Measurements from ENCODE around the gene RSAD2. TPM values are rescaled to one million over a fixed set of nuclear protein-coding genes. Genes with fewer than 3 reads are reported as not detected.

Gene RSAD2
- polyA plus RNA-seq, 1 donor (not counting 4 experiments of a cell fraction or from before 2014, with no cell fraction given): 1.7 TPM

- no peak overlapping the region for H3K9ac ChIP-seq (ENCODE audit: control insufficient read depth, extremely low read depth, insufficient read depth, low read length)
- H3K4me2 ChIP-seq (ENCODE audit: control insufficient read depth, extremely low read depth, insufficient read depth, low read depth, low read length): peak overlapping the region; percentile 70
- H3K27me3 ChIP-seq (ENCODE audit: control insufficient read depth, extremely low read depth, insufficient read depth, low read length): peaks cover 16% of the 10 kb centered on the region
- H3K4me3 ChIP-seq (ENCODE audit: control insufficient read depth in 2 of 3, extremely low read depth in 1 of 3, insufficient read depth in 2 of 3, low read depth in 1 of 3, low read length in 3 of 3): peak overlapping the region in 2 of 3 experiments; percentile 55 to 76
- no peaks in the 10 kb centered on the region for H3K9me1 ChIP-seq (ENCODE audit: control insufficient read depth, extremely low read depth, insufficient read depth, low read length)
- H3K79me2 ChIP-seq (ENCODE audit: control insufficient read depth, insufficient read depth, low read length): no peaks in the 10 kb centered on the region
- no peaks in the 10 kb centered on the region for H4K20me1 ChIP-seq (ENCODE audit: control insufficient read depth, extremely low read depth, insufficient read depth, low read length)
- H2AFZ ChIP-seq (ENCODE audit: control insufficient read depth, low read length): peak overlapping the region; percentile 43
- no peak for DNase-seq (ENCODE audit: low read depth, low spot score)
- H3K9me3 ChIP-seq (ENCODE audit: control insufficient read depth, low read depth, low read length): no peaks in the 10 kb centered on the region
- no peak for FAIRE-seq
- dilution Hi-C loops (cut with MboI; ENCODE audit: extremely low pct_ligation_motif_present, low sequenced_read_pairs): no loop called here
- no peaks in the 10 kb centered on the region for H3K36me3 ChIP-seq (ENCODE audit: control insufficient read depth in 2 of 2, extremely low read depth in 1 of 2, insufficient read depth in 2 of 2, low read length in 2 of 2)
- H3K27ac ChIP-seq (ENCODE audit: control insufficient read depth, insufficient read depth, low read length): no peak overlapping the region
- no peak for TF ChIP-seq EZH2 (IDR thresholded peaks at IDR 0.05; ENCODE audit: low read length)
- no peak for TF ChIP-seq CTCF (optimal IDR thresholded peaks at IDR 0.05 in 1 of 3, IDR thresholded peaks at IDR 0.05 in 1 of 3, conservative IDR thresholded peaks at IDR 0.05 in 1 of 3; ENCODE audit: extremely low read depth in 1 of 3, insufficient read depth in 2 of 3, low read length in 3 of 3)
- H3K4me1 ChIP-seq (ENCODE audit: control insufficient read depth, extremely low read depth, insufficient read depth, low read length): no peaks in the 10 kb centered on the region
These were observed 12.6 kb upstream of the RSAD2 start for GRCh38 chr2:6864923-6865345.

GRCh38 chr2:6865346-6866274, 12.0 kb upstream of the RSAD2 start, which contains the start of gene CMPK2:
Gene CMPK2 (minus strand): TSS chr2:6865907. CDS start chr2:6865696, 211 bp downstream.
- Histone ChIP-seq H3K9me3 (ENCODE audit: control insufficient read depth, low read depth, low read length) (no peaks in the 10 kb centered on the region), H2AFZ (ENCODE audit: control insufficient read depth, low read length) (peak within 1 kb of the TSS; percentile 87), H3K36me3 (ENCODE audit: control insufficient read depth in 2 of 2, extremely low read depth in 1 of 2, insufficient read depth in 2 of 2, low read length in 2 of 2) (no peaks in the 10 kb centered on the region), H3K4me3 (ENCODE audit: control insufficient read depth in 2 of 3, extremely low read depth in 1 of 3, insufficient read depth in 2 of 3, low read depth in 1 of 3, low read length in 3 of 3) (peak within 1 kb of the TSS; percentile 51 to 76 (median 55)), H3K9ac (ENCODE audit: control insufficient read depth, extremely low read depth, insufficient read depth, low read length) (peak within 1 kb of the TSS; percentile 46), H3K9me1 (ENCODE audit: control insufficient read depth, extremely low read depth, insufficient read depth, low read length) (no peaks in the 10 kb centered on the region), H3K4me1 (ENCODE audit: control insufficient read depth, extremely low read depth, insufficient read depth, low read length) (no peaks in the 10 kb centered on the region), H3K27me3 (ENCODE audit: control insufficient read depth, extremely low read depth, insufficient read depth, low read length) (peaks cover 16% of the 10 kb centered on the region), H4K20me1 (ENCODE audit: control insufficient read depth, extremely low read depth, insufficient read depth, low read length) (no peaks in the 10 kb centered on the region), H3K4me2 (ENCODE audit: control insufficient read depth, extremely low read depth, insufficient read depth, low read depth, low read length) (peak within 1 kb of the TSS; percentile 70), H3K27ac (ENCODE audit: control insufficient read depth, insufficient read depth, low read length) (no peak within 1 kb of the TSS), H3K79me2 (ENCODE audit: control insufficient read depth, insufficient read depth, low read length) (no peaks in the 10 kb centered on the region)
- no peak for FAIRE-seq
- dilution Hi-C loops (cut with MboI; ENCODE audit: extremely low pct_ligation_motif_present, low sequenced_read_pairs): no loop called here
- TF ChIP-seq EZH2 (IDR thresholded peaks at IDR 0.05; ENCODE audit: low read length) (no peak), CTCF (optimal IDR thresholded peaks at IDR 0.05 in 1 of 3, IDR thresholded peaks at IDR 0.05 in 1 of 3, conservative IDR thresholded peaks at IDR 0.05 in 1 of 3; ENCODE audit: extremely low read depth in 1 of 3, insufficient read depth in 2 of 3, low read length in 3 of 3) (no peak)
- no peak for DNase-seq (ENCODE audit: low read depth, low spot score)

Data from keratinocyte (primary cell).